ENCODE data around the gene CTDP1. TPM values are rescaled to one million over a fixed set of nuclear protein-coding genes. Genes with fewer than 3 reads are reported as not detected.
"Not testable (repeated sequence)": the region's sequence is repeated elsewhere in the genome, so short reads cannot be mapped to it uniquely, and the experiment has no call there.

Gene CTDP1
- total and polyA plus RNA-seq, 4 donors = 18.8 to 30.5 (median 21.7) TPM

GRCh38 chr18:79750980-79751571 is 71.5 kb downstream of the CTDP1 start:
- Histone ChIP-seq H3K4me3 (no peak overlapping the region), H3K27me3 (ENCODE audit: control insufficient read depth in 3 of 3, insufficient read depth in 3 of 3, low read length in 2 of 3) (no peaks in the 10 kb centered on the region), H3K4me1 (ENCODE audit: control insufficient read depth in 5 of 5, insufficient read depth in 5 of 5, low read length in 5 of 5) (peaks cover 0 to 2% (median 0%) of the 10 kb centered on the region in 5 donors), H3K9ac (ENCODE audit: insufficient read depth in 1 of 2, low read length in 2 of 2) (no peak overlapping the region), H3K9me3 (ENCODE audit: control insufficient read depth in 4 of 4, insufficient read depth in 3 of 4, low read length in 3 of 4) (peaks cover 0 to 12% (median 0%) of the 10 kb centered on the region in 4 donors), H3K27ac (ENCODE audit: low read depth in 1 of 2, low read length in 1 of 2) (no peak overlapping the region), H3K36me3 (ENCODE audit: control insufficient read depth in 4 of 4, insufficient read depth in 4 of 4, low read length in 4 of 4) (peaks cover 0 to 50% (median 4%) of the 10 kb centered on the region in 4 donors)
- DNase-seq (no peak), ATAC-seq (ENCODE audit: insufficient read depth, low FRiP score) (no peak)
- TF ChIP-seq, protein P1, sequence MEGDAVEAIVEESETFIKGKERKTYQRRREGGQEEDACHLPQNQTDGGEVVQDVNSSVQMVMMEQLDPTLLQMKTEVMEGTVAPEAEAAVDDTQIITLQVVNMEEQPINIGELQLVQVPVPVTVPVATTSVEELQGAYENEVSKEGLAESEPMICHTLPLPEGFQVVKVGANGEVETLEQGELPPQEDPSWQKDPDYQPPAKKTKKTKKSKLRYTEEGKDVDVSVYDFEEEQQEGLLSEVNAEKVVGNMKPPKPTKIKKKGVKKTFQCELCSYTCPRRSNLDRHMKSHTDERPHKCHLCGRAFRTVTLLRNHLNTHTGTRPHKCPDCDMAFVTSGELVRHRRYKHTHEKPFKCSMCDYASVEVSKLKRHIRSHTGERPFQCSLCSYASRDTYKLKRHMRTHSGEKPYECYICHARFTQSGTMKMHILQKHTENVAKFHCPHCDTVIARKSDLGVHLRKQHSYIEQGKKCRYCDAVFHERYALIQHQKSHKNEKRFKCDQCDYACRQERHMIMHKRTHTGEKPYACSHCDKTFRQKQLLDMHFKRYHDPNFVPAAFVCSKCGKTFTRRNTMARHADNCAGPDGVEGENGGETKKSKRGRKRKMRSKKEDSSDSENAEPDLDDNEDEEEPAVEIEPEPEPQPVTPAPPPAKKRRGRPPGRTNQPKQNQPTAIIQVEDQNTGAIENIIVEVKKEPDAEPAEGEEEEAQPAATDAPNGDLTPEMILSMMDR (IDR thresholded peaks at IDR 0.05; ENCODE audit: control extremely low read depth, extremely low read depth) = no peak
- WGBS, 2 donors = 86 to 91% methylated on average over 11 to 13 of the region's 13 CpGs

GRCh38 chr18:79751918-79752578 is 72.4 kb downstream of the CTDP1 start:
- not testable (repeated sequence) for H3K27me3 ChIP-seq (ENCODE audit: control insufficient read depth in 3 of 3, insufficient read depth in 3 of 3, low read length in 2 of 3); H3K4me1 ChIP-seq (ENCODE audit: control insufficient read depth in 5 of 5, insufficient read depth in 5 of 5, low read length in 5 of 5); H3K4me3 ChIP-seq; H3K27ac ChIP-seq (ENCODE audit: low read depth in 1 of 2, low read length in 1 of 2); H3K9ac ChIP-seq (ENCODE audit: insufficient read depth in 1 of 2, low read length in 2 of 2); ATAC-seq (ENCODE audit: insufficient read depth, low FRiP score); DNase-seq
- peaks cover 0 to 49% (median 4%) of the 10 kb centered on the region in 4 donors for H3K36me3 ChIP-seq (ENCODE audit: control insufficient read depth in 4 of 4, insufficient read depth in 4 of 4, low read length in 4 of 4)
- H3K9me3 ChIP-seq (ENCODE audit: control insufficient read depth in 4 of 4, insufficient read depth in 3 of 4, low read length in 3 of 4) = peaks cover 0 to 12% (median 0%) of the 10 kb centered on the region in 4 donors
- WGBS, 2 donors = 96 to 97% methylated on average over 17 of the region's 20 CpGs

DNA sequence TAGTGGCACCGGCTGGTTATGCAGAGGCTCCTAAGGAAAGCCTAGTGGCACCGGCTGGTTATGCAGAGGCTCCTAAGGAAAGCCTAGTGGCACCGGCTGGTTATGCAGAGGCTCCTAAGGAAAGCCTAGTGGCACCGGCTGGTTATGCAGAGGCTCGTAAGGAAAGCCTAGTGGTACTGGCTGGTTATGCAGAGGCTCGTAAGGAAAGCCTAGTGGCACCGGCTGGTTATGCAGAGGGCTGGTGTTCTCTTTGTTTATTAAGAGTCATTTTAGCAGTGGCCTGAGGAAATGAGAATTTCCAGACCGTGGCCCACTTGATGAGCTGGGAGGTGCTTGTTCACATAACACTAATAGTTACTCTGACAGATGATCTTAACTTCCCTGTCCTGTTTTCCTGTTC is 73.3 kb downstream of the CTDP1 start:
- H3K9me3 ChIP-seq (ENCODE audit: control insufficient read depth in 4 of 4, insufficient read depth in 3 of 4, low read length in 3 of 4) = peaks cover 0 to 12% (median 0%) of the 10 kb centered on the region in 4 donors
- not testable (repeated sequence) for ATAC-seq (ENCODE audit: insufficient read depth, low FRiP score)
- WGBS, 2 donors = 90 to 91% methylated on average over 5 to 6 of the region's 8 CpGs

DNA sequence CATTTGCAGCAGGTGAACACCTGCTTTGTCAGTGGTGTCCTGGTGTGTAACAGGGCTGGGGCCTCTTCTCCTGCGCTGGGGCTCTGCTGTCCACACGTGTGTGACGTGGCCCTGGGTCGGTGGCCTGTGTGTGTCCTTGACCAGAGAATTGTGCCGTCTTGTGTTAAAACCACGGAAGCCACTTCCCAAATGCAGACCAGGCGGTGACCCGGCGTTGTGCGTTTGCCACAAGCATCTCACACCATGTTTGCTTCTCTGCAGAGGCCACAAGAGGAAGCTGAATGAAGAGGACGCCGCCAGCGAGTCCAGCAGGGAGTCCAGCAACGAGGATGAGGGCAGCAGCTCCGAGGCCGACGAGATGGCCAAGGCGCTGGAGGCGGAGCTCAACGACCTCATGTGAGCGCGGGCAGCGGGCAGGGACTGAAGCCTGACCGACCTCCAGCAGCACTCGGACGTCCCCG is 73.8 kb downstream of the CTDP1 start:
- H3K9me3 ChIP-seq (ENCODE audit: control insufficient read depth in 4 of 4, insufficient read depth in 3 of 4, low read length in 3 of 4) = peaks cover 0 to 12% (median 0%) of the 10 kb centered on the region in 4 donors
- WGBS, 2 donors = 84 to 93% methylated on average over 27 of the region's 27 CpGs
- no peaks in the 10 kb centered on the region for H3K27me3 ChIP-seq (ENCODE audit: control insufficient read depth in 3 of 3, insufficient read depth in 3 of 3, low read length in 2 of 3)
- no peak overlapping the region for H3K27ac ChIP-seq (ENCODE audit: low read depth in 1 of 2, low read length in 1 of 2)
- no peak overlapping the region for H3K9ac ChIP-seq (ENCODE audit: insufficient read depth in 1 of 2, low read length in 2 of 2)
- H3K4me3 ChIP-seq = no peak overlapping the region
- H3K4me1 ChIP-seq (ENCODE audit: control insufficient read depth in 5 of 5, insufficient read depth in 5 of 5, low read length in 5 of 5) = peaks cover 0 to 2% (median 0%) of the 10 kb centered on the region in 5 donors
- no peak for ATAC-seq (ENCODE audit: insufficient read depth, low FRiP score)
- DNase-seq = no peak
- TF ChIP-seq, protein P1 (IDR thresholded peaks at IDR 0.05; ENCODE audit: control extremely low read depth, extremely low read depth) = no peak
- peaks cover 0 to 39% (median 4%) of the 10 kb centered on the region in 4 donors for H3K36me3 ChIP-seq (ENCODE audit: control insufficient read depth in 4 of 4, insufficient read depth in 4 of 4, low read length in 4 of 4)

More for the DNA sequence above, 73.3 kb downstream of the CTDP1 start:
- H3K9ac ChIP-seq (ENCODE audit: insufficient read depth in 1 of 2, low read length in 2 of 2); DNase-seq; H3K27ac ChIP-seq (ENCODE audit: low read depth in 1 of 2, low read length in 1 of 2); H3K4me3 ChIP-seq; H3K4me1 ChIP-seq (ENCODE audit: control insufficient read depth in 5 of 5, insufficient read depth in 5 of 5, low read length in 5 of 5); H3K27me3 ChIP-seq (ENCODE audit: control insufficient read depth in 3 of 3, insufficient read depth in 3 of 3, low read length in 2 of 3): not testable (repeated sequence)
- H3K36me3 ChIP-seq (ENCODE audit: control insufficient read depth in 4 of 4, insufficient read depth in 4 of 4, low read length in 4 of 4) = peaks cover 0 to 42% (median 4%) of the 10 kb centered on the region in 4 donors

Measured in lung (tissue), 12 donors.